ENCODE results near the gene SLC39A11.
"Not testable (repeated sequence)": the region's sequence is repeated elsewhere in the genome, so short reads cannot be mapped to it uniquely, and the experiment has no call there.

Gene SLC39A11

DNA sequence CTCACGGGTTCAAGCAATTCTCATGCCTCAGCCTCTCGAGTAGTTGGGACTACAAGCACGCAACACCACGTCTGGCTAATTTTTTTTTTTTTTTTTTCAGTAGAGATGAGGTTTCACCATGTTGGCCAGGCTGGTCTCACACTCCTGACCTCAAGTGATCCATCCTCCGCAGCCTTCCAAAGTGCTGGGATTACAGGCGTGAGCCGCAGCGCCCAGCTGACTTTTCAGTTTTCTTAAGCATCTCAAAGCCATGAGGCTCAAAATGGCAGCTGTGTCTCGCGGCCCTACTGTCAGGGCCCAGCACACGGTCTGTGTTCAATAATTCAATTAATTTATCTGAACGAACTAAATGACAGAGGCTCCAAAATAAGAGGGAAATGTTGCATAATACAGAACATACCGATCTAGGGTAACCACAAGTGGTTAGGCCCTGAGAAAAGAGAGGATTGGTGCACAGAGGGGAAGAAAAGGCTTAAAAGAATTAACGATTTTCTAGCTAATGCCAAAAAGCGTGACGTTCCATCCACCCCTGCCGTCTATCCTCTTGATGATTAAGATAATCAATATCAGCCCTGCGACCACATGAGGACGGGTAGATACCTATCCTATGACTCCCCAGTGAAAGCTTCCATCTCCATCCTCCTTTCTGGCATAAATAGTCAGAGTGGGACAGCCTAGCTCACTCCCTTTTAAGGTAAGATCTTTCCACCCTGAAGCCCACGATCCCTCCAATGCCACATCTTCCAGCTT lies 136.9 kb downstream of the SLC39A11 start:
- in situ Hi-C loops (cut with HindIII; ENCODE audit: low sequenced_read_pairs) = no loop called here

DNA sequence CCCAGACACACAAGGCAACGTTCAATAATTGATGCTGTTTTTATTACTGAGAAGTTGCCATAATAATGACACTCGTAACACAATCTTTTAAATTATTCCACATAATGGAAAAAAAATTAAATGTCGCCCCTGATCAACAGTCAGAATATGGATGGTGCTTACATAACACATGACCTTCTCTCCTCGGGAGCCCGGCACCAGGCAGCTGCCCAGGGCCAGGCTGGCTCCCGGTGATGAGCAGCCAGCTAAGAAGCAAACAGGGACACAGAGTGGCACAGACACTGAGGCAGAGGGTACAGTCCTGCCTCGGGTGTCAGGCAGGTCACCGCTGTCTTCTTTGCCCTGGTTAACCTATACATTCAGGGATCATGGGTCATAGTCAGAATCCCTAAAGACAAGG lies 137.9 kb downstream of the SLC39A11 start:
- in situ Hi-C loops (cut with HindIII; ENCODE audit: low sequenced_read_pairs) = no loop called here

DNA sequence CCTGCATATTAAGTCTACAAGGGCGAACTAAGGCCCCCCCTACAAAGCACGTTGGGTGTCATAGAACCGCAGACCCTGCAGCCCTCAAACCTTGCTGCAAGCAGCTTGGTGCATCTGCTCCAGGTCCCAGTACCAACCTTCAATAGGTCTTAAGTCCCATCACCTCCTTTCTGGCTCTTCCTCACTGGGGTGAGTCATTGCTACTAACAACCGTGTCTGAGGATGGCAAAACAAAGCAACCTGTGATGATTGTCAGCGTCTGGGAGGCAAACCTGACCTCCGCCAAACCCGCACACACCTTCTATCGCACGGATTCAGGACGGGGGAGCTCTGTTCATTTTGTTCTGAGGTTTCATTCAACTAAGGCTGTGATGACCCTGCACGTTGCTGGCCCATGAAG lies 138.9 kb downstream of the SLC39A11 start:
- in situ Hi-C loops (cut with HindIII; ENCODE audit: low sequenced_read_pairs) = no loop called here

DNA sequence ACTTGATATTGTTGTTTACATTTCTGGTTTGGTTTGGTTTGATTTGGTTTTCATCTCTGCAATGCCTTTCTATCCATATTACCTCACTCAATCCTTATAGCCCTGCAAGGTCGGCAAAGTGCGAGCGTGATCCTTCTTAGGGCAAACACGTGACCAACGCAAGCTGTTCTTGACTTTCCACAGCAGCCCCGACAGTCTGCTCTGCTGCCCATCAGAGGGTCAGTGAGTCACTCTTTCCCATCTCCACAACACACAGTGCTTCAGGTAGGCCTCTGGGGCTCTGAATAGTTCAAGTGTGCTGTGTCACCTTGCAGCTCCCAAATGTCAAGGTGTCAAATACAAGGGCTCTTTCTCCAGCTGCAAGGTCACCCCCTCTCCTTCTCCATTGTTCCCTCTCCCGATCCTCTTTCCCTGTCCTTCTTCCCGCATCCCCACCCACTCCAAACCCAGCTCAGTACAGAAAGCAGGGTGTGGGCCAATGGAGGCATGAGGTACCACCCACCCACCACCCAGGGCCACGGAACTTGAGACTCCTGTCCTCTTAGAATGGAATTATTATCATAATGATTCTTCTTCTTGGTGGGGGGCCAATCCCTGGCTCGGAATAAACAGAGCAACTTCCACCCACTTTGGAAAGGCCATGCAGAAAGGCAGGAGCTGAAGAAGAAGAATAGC lies 139.7 kb downstream of the SLC39A11 start:
- in situ Hi-C loops (cut with HindIII; ENCODE audit: low sequenced_read_pairs) = no loop called here

DNA sequence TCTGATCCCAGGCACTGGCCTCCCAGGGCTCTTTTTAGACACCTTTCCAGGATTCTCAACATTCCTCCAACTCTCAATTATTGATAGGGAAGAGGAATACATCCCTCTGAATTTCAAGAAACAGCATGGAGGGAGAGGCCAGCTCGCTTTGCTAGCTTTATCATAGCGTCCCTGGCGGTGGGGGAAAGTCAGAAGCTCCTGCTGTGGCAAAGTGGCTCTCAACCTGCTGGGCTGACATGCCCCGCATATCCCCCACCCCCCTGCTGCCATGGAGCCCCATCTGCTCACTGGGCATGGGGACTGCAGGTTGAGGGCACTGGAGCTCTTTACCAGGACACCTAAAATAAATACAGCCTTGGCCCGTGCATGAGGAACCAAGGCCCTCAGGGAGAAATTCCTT lies 140.3 kb downstream of the SLC39A11 start:
- in situ Hi-C loops (cut with HindIII; ENCODE audit: low sequenced_read_pairs) = no loop called here

DNA sequence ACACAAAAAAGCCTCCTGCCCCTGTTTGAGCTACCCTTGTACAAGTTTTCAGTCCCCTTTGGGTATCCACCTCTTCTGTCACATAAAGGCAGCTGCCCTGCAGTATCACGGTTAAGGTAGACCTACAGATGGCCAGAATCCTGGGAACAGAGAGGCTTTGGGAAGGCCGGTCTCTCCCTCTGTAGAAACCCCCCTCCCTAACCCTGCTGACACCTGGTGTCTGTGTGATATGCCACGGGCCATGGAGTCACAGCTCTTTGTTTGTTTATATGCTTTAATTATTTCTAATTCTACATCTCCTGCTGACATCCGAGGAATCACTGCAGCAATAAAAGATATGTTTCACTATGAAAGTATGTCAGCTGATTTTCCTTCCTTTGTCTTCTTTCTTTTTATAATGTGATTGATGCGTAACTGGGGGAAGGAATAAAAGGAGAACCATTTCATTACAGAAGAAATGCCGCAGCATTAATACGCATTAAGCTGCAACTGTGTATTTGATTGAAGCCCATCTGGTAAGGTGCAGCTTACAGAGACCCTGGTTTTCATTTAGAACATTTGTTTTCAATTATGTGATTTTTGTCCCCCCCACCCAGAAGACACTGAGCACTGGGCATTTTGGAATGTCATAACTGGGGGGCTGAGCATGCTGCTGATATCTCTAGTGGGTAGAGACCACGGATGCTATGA lies 142.1 kb downstream of the SLC39A11 start:
- in situ Hi-C loops (cut with HindIII; ENCODE audit: low sequenced_read_pairs) = no loop called here

DNA sequence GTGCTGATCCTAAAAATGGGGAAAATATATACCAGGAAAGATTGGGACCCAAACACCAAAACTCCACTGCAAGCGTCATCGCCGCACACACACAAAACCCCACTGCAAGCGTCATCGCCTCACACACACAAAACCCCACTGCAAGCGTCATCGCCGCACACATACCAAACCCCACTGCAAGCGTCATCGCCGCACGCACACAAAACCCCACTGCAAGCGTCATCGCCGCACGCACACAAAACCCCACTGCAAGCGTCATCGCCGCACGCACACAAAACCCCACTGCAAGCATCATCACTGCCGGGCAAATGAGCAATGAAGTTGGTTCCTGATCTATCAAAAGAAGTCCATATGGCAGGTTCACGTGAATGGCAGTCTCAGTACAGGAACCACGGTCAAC lies 144.4 kb downstream of the SLC39A11 start:
- in situ Hi-C loops (cut with HindIII; ENCODE audit: low sequenced_read_pairs) = no loop called here

DNA sequence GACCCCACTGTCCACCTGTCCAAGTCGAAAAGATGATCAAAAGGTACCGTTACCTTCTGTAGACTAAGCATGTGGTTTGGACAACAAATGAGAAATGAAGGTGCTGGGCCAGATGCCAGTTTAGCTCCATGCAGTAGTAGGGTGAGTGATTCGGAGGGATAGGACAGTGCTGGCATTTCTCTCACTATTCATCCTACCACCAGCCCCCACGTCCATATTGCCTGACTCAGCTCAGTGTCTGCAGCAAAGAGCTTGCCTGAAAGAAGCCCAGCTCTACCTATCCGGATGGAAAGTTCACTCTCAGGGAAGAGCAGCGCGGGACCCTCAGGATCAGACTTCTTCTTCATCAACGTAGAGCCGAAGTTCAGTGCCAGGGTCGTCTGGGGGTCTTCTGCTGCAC lies 145.0 kb downstream of the SLC39A11 start:
- in situ Hi-C loops (cut with HindIII; ENCODE audit: low sequenced_read_pairs) = no loop called here

DNA sequence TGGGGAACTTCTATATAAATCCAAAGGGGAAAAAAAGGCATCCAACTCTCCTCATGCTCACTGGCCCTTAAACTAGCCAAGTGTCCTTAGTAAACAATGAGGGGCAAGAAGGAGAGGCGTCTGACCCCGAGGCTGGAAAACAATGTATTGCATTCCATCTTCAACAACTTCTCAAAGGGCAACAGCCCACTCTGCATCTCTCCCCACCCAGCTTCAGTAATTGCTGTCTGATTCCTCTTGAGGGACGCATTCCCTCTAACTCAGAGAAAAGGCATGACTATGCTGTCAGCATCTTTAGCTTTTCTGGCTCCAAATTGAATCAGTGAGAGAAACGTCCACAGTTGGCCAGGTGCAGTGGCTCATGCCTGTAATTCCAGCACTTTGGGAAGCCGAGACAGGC lies 145.8 kb downstream of the SLC39A11 start:
- in situ Hi-C loops (cut with HindIII; ENCODE audit: low sequenced_read_pairs) = no loop called here

DNA sequence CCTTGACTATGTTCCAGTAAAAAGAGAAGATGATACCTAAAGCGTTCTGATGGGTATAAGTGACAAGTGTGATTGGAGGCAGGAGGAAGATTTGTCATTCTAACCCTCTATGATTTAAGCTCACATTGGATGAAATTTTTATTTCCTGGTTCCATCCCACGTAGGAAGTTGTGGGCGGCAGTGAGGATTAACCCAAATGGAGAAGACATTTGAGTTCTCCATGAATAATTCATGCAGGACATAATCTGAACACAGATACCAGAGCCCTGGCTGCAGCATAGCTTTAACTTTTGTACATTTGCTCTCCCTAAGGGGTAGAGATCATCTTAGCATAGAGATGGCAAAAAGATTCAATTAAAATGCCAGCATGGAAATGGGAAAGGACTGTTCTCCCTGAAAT lies 146.3 kb downstream of the SLC39A11 start:
- in situ Hi-C loops (cut with HindIII; ENCODE audit: low sequenced_read_pairs) = no loop called here

DNA sequence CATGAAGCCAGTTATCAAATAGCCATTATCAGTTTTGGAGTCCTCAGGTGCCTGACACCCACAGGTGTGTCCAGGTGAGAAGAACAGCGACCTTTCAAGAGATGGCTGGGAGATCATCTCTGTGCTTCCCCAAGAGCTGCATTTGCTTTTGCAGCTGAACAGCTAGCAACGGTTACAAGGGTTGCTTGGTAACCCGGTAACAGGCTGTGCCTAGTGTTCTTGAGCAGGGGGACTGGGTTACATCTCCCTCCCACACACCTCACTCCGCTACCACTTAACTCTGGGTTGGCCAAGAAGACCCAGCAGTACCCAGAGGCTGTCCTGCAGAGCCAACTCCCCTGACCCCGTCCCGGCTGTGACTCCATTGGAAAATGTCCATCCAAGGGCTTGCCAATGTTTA lies 147.0 kb downstream of the SLC39A11 start:
- in situ Hi-C loops (cut with HindIII; ENCODE audit: low sequenced_read_pairs) = no loop called here

DNA sequence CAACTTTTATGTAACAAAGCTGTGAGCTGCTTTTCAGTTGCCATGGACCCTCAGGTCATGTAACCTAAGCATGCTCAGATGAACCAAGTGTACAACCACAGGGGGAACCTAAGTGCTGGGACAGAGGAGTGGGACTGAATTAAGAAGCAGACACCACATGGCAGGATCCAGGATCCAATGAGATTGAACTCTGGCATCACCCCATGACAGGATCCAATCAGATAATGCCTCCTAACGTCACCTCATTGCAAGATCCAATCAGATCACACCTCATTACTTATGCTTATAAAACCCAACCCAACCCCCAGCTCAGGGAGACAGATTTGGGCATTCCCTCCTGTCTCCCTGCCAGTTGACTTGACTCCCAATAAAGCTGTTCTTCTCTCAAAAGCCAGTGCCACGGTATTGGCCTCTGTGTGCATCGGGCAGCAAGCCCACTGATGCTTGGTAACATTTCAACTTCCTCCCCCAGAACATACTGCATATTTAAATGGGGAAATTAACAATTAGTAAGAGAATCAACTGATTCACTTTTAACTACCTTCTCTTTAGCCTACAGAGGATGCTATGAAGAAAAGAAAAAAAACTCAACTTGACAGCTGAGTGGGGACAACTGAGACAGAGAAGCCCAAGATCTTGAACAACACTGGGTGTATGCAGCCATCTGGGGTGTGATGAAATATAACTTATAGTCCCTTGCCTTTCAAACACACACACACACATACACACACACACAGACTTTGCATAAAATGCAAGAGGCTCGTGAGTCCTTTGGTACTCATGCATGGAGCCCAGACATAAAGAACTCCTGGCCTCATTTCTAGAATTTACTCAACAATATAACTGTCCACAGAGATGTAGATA lies 148.4 kb downstream of the SLC39A11 start:
- in situ Hi-C loops (cut with HindIII; ENCODE audit: low sequenced_read_pairs) = no loop called here

DNA sequence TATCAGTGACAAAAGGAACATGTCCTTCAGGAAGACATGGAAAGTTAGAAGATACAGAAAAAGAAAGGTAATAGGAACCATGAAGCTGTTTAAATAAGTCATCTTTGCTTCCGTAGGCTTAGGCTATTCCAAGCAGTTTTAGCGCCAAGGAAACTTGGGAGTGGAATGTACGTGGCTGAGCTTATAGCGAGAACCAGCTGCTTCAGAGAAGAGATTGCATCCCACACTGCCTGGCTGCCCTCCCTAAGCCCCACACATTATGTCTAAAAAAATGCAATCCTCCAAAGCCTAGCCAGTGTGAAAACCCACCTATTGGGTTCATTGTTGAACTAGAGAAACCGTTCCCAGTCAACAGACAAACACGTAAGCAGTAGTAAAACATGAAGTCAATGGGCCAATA lies 149.9 kb downstream of the SLC39A11 start:
- in situ Hi-C loops (cut with HindIII; ENCODE audit: low sequenced_read_pairs) = no loop called here

DNA sequence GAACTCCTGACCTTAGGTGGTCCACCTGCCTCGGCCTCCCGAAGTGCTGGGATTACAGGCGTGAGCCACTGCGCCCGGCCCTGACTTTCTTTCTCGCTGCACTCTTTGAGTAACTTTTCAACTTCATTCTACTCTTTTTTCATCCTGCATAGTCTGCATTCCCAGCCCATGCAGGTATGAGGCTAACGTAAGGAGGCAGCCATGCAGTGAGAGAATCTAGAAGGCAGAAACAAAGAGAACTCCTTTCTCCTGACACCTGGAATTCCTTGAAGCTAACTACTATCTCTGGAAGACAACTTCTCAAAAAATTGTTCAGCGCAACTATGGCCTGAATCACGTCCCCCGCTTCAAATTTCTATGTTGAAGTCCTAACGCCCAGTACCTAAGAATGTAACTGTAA lies 152.0 kb downstream of the SLC39A11 start:
- in situ Hi-C loops (cut with HindIII; ENCODE audit: low sequenced_read_pairs) = no loop called here

DNA sequence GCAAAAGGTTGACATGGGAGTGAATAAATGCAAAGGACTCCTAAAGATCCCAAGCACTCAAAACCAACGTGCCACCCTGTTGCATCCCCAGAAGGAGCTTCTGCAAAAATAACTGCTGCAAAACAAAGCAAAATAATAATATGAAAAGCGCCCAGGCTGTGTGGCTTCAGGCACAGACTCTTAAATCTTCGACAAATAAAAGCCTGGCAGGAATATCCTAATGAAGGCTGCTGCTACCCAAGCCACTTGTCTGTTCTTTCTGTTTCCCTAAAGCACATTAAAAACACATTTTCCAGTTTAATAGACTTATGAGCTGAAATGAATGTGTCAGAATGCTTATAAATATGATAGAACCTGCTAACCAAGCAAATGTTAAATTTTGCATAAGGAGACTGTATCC lies 154.0 kb downstream of the SLC39A11 start:
- in situ Hi-C loops (cut with HindIII; ENCODE audit: low sequenced_read_pairs) = no loop called here

DNA sequence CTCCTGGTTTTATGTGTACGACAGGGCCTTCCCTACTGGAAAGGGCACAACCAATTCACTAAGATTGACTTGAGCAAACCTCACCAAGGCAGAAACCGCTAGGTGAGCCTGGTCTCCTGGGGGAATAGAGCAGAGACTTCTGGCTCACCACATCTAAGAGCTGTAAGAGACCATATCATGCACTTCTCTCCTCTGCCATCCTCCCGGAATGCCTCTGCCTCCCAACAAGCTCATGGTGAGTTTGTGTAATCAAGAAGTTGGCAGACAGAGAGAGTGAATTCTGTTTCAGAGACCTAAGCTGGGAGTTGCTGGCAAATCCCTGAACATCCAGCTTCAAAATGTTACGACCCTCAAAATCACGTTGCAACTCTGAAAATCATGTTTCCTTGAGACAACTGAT lies 154.8 kb downstream of the SLC39A11 start:
- in situ Hi-C loops (cut with HindIII; ENCODE audit: low sequenced_read_pairs) = no loop called here

DNA sequence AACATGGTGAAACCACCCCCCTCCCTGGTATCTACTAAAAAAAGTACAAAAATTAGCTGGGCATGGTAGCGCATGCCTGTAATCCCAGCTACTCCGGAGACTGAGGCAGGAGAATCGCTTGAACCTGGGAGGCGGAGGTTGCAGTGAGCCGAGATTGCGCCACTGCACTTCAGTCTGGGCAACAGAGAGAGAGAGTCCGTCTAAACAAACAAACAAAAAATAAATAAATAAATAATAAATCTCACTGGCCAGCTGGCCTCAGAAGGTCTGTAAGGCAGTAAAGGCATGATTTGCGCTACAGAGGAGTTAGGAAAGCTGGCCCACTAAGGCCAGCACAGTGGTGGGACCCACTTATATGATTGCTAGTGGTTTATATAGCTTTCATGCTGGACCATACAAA lies 155.2 kb downstream of the SLC39A11 start:
- in situ Hi-C loops (cut with HindIII; ENCODE audit: low sequenced_read_pairs) = not testable (repeated sequence)

DNA sequence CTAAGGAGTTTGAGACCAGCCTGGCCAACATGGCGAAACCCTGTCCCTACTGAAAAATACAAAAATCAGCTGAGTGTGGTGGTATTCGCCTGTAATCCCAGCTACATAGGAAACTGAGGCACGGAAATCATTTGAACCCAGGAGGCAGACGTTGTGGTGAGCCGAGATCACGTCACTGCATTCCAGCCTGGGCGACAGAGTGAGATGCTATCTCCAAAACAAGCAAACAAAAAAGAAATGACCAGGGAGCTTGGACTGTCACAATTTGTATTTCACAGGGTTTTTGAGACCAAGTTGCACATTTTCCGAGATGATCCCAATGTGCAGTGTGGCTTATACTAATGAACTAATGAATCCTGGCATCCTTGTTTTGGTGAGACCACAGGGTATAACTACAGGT lies 156.5 kb downstream of the SLC39A11 start:
- in situ Hi-C loops (cut with HindIII; ENCODE audit: low sequenced_read_pairs) = no loop called here

DNA sequence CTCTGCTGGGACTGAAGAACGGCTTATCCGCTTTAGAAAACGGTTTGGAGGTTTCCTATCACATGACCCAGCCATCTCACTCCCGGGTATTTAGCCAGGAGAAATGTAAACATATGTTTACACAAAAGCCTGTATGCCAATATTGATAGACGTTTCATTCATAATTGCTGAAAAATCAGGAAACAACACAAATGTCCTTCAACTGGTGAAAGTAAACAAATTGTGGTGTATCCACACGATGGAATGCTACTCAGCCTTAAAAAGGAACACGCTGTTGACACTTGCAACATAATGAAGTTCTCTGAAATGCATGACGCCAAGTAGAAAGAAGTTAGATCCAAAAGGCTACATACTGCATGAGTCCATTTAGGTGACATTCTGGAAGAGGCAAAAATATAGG lies 157.6 kb downstream of the SLC39A11 start:
- in situ Hi-C loops (cut with HindIII; ENCODE audit: low sequenced_read_pairs) = no loop called here

DNA sequence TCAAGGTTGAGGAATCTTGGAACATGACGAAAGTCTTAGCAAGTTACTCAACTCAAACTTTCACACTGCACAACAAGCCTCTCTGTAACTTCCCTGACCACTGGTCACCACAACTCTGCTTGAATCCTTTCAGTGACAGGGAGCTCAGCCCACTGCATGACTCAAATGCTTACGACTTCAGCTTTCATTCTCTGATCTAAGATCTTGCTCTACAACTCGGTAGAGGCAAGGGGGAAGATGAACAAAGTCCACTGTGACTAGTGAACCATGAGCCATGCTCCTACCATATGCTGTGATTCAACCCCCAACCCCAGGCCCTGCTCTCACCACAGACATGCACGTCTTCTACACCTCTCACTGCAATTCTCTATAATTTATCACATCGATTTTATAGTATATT lies 160.9 kb downstream of the SLC39A11 start:
- in situ Hi-C loops (cut with HindIII; ENCODE audit: low sequenced_read_pairs) = no loop called here

DNA sequence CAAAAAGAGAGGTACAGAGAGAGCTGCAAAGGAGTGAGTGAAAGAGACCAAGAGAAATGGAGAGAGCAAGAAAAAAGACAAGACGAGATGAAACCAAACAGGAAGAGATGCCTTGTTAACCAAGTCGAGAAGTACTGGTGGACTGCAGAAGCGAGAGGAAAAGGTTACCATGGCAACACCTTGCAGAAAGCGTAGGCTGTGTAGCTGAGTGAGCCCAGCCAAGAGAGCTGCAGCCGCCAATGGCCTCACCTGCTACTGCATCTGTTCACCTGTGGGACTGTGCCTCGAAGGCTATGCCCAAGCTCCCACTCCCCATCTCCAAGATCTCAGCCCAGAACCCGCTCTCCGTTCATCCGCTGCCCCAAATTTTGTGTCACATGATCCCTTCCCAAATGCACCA lies 161.3 kb downstream of the SLC39A11 start:
- in situ Hi-C loops (cut with HindIII; ENCODE audit: low sequenced_read_pairs) = no loop called here
